Mucosa of descending colon (tissue), 3 donors: Measurements from ENCODE around the gene KCNG1. TPM values are rescaled to one million over a fixed set of nuclear protein-coding genes. Genes with fewer than 3 reads are reported as not detected.
"Not testable (repeated sequence)": the region's sequence is repeated elsewhere in the genome, so short reads cannot be mapped to it uniquely, and the experiment has no call there.

Source experiments
- ATAC-seq: fragments of 200-7000 bp; cut with Tn5 transposase; one replicate; pipeline ENCODE4 v1.9.1; 2020; ENCODE audit warnings: mild to moderate bottlenecking, moderate library complexity
- DNase-seq, 3 donors: peaks; one replicate each; pipeline ENCODE4 v3.0.0-alpha.2; 2020
- H3K36me3 ChIP-seq: fragments of 200-600 bp; one replicate; pipeline ENCODE4 v1.8.0; 2021; ENCODE audit warnings: low read depth, mild to moderate bottlenecking
- H3K4me1 ChIP-seq: fragments of 200-600 bp; one replicate; pipeline ENCODE4 v1.8.0; 2021; ENCODE audit warnings: low read depth, mild to moderate bottlenecking
- H3K4me3 ChIP-seq: fragments of 200-600 bp; one replicate; pipeline ENCODE4 v1.8.0; 2021; ENCODE audit warnings: mild to moderate bottlenecking
- H3K9me3 ChIP-seq: fragments of 200-600 bp; one replicate; pipeline ENCODE4 v1.8.0; 2021; ENCODE audit warnings: mild to moderate bottlenecking
- CTCF ChIP-seq: fragments of 200-600 bp; IDR thresholded peaks from one replicate; pipeline ENCODE4 v1.8.0; 2022; ENCODE audit warnings: antibody characterized with exemption, mild to moderate bottlenecking
- intact Hi-C, 2 donors: fragments of 100-400 bp; cut with DNase I in 1 of 2; cut with micrococcal nuclease in 1 of 2; formaldehyde crosslinking; loops; one replicate each; pipeline versions ENCODE4 v1.11.0 to v1.11.1; 2022; cut with DNase I, micrococcal nuclease
- total RNA-seq, 3 donors: library from RNA; stranded (reverse); fragmentation: NEBNext Ultra II Directional in 2 of 3; extraction: Animal tissue kit (Norgen Biotek cat#: 25700) in 2 of 3; gene quantifications; one replicate each; pipeline versions ENCODE4 v1.2.1 to v1.2.4, GENCODE V29; 2021 to 2023
- donor health status: DM: no; HTN: no; CAD: no; lungs with moderate emphysema.
- donor health status: DM: no; HTN: no; CAD: no.
- donor health status: DM: no; HTN: yes; CAD: no.

Gene KCNG1
- total RNA-seq, 3 donors from 2014 or later = 6.3 to 16.9 (median 7.2) TPM

- intact Hi-C loops = no loop called here
- Histone ChIP-seq H3K4me3 (no peak overlapping the region), H3K36me3 (no peaks in the 10 kb centered on the region), H3K9me3 (no peaks in the 10 kb centered on the region), H3K4me1 (peaks cover 6% of the 10 kb centered on the region)
- ATAC-seq (peak; percentile 47), DNase-seq (no peak)
- no peak for TF ChIP-seq CTCF
These were observed 42.7 kb downstream of the KCNG1 start for GRCh38 chr20:50980071-50980681.

- DNase-seq, H3K4me3 ChIP-seq, intact Hi-C loops, H3K4me1 ChIP-seq, H3K9me3 ChIP-seq, ATAC-seq, H3K36me3 ChIP-seq: not testable (repeated sequence)
These were observed 44.4 kb downstream of the KCNG1 start for GRCh38 chr20:50978533-50978932.

- intact Hi-C loops = no loop called here
- Histone ChIP-seq H3K9me3 (no peaks in the 10 kb centered on the region), H3K4me3 (no peak overlapping the region), H3K4me1 (peaks cover 2% of the 10 kb centered on the region), H3K36me3 (no peaks in the 10 kb centered on the region)
- ATAC-seq = no peak
- no peak for TF ChIP-seq CTCF
- DNase-seq = no peak
These were observed 45.6 kb downstream of the KCNG1 start for GRCh38 chr20:50977066-50978021.

GRCh38 chr20:50975701-50976330 lies 47.1 kb downstream of the KCNG1 start:
- Histone ChIP-seq H3K9me3 (no peaks in the 10 kb centered on the region), H3K36me3 (no peaks in the 10 kb centered on the region), H3K4me1 (no peaks in the 10 kb centered on the region), H3K4me3 (no peak overlapping the region)
- no peak for ATAC-seq
- intact Hi-C loops = no loop called here
- no peak for DNase-seq
- no peak for TF ChIP-seq CTCF

- no peaks in the 10 kb centered on the region for H3K9me3 ChIP-seq
- no peaks in the 10 kb centered on the region for H3K4me1 ChIP-seq
- no peak for TF ChIP-seq CTCF
- DNase-seq (no peak), ATAC-seq (no peak)
- no peak overlapping the region for H3K4me3 ChIP-seq
- intact Hi-C loops = no loop called here
- H3K36me3 ChIP-seq = no peaks in the 10 kb centered on the region
These were observed 53.0 kb downstream of the KCNG1 start for GRCh38 chr20:50969912-50970311.

- Histone ChIP-seq H3K9me3 (no peaks in the 10 kb centered on the region), H3K4me3 (no peak overlapping the region), H3K36me3 (no peaks in the 10 kb centered on the region), H3K4me1 (no peaks in the 10 kb centered on the region)
- ATAC-seq = no peak
- no peak for DNase-seq
- TF ChIP-seq CTCF = no peak
- intact Hi-C loops = no loop called here
These were observed 53.5 kb downstream of the KCNG1 start for GRCh38 chr20:50969435-50969834.
